Bronchial epithelial cell (primary cell): Measurements from ENCODE around the gene LCOR. TPM values are rescaled to one million over a fixed set of nuclear protein-coding genes. Genes with fewer than 3 reads are reported as not detected.

Experiments
- DNase-seq: peaks from one replicate; pipeline ENCODE4 v3.0.0-alpha.2; 2010; ENCODE audit warnings: low read depth
- FAIRE-seq: peaks from 2 replicates; lab custom pipeline; 2011; peaks lifted over from hg19 to GRCh38; lab: Jason Lieb, UNC
- H3K27me3 ChIP-seq: 2 replicates; pipeline ENCODE4 v1.5.1; 2011; ENCODE audit warnings: low read length; ENCODE audit not compliant: control insufficient read depth, insufficient read depth
- H3K36me3 ChIP-seq: 2 replicates; pipeline ENCODE4 v1.5.1; 2011; ENCODE audit warnings: low read length; ENCODE audit not compliant: control insufficient read depth, insufficient read depth
- H3K4me3 ChIP-seq: 2 replicates; pipeline ENCODE4 v1.5.1; 2011; ENCODE audit warnings: mild to moderate bottlenecking, low read depth, low read length, control low read depth
- total RNA-seq: library from RNA; depleted of rRNA; stranded (reverse); fragments of >200 nt; gene quantifications from 2 replicates; pipeline ENCODE4 v1.2.1, GENCODE V29; 2014
- TF ChIP-seq, protein P1 (sequence below): IDR thresholded peaks from 2 replicates; pipeline ENCODE4 v1.5.1; 2011; ENCODE audit warnings: mild to moderate bottlenecking, moderate library complexity, low read length, control low read depth, inconsistent platforms; ENCODE audit not compliant: insufficient read depth, severe bottlenecking

The LCOR gene
- total RNA-seq, 1 donor from 2014 or later: 29.5 TPM

DNA sequence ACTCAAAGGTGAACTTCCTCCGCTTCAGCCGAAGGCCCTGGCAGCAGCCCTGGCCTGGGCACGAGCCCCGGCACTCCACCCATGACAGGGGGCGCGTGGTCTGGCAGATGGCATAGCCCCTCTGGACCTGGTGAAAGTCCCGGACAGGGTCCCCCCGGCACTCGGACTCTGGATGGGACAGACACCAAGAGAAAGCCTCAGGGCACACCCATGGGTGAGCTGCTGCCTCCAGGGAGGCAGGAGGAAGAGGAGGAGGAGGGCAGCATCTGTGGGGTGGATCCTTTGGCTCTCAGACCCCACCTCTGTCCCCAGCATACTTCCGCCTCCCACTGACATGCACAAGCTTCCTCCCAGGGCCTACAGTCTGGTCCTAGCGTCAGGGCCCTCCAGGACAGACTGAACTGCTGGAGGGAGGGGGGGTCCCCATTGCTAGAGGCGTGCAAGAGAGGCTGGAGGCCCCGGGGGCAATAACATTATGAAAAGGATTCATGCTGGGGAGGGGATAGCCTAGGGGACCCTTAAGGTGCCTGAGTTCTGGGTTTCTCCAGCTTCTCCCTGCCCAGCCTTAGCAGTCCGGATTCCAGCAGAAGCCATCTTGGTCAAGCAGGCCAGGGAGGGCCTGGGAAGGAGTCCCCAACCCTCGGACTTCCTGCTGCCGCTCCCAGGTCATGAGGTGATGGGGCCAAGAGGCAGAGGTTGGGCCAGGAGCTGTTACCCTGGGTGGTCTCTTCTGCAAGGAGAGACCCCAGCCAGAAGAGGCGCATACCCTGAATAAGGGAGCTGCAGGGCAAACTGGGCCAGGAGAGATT lies 169.3 kb downstream of the LCOR start:
- DNase-seq (no peak), FAIRE-seq (no peak)
- TF ChIP-seq, protein P1, sequence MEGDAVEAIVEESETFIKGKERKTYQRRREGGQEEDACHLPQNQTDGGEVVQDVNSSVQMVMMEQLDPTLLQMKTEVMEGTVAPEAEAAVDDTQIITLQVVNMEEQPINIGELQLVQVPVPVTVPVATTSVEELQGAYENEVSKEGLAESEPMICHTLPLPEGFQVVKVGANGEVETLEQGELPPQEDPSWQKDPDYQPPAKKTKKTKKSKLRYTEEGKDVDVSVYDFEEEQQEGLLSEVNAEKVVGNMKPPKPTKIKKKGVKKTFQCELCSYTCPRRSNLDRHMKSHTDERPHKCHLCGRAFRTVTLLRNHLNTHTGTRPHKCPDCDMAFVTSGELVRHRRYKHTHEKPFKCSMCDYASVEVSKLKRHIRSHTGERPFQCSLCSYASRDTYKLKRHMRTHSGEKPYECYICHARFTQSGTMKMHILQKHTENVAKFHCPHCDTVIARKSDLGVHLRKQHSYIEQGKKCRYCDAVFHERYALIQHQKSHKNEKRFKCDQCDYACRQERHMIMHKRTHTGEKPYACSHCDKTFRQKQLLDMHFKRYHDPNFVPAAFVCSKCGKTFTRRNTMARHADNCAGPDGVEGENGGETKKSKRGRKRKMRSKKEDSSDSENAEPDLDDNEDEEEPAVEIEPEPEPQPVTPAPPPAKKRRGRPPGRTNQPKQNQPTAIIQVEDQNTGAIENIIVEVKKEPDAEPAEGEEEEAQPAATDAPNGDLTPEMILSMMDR: no peak
- no peak overlapping the region for H3K4me3 ChIP-seq
- H3K36me3 ChIP-seq: no peaks in the 10 kb centered on the region
- H3K27me3 ChIP-seq: no peaks in the 10 kb centered on the region

DNA sequence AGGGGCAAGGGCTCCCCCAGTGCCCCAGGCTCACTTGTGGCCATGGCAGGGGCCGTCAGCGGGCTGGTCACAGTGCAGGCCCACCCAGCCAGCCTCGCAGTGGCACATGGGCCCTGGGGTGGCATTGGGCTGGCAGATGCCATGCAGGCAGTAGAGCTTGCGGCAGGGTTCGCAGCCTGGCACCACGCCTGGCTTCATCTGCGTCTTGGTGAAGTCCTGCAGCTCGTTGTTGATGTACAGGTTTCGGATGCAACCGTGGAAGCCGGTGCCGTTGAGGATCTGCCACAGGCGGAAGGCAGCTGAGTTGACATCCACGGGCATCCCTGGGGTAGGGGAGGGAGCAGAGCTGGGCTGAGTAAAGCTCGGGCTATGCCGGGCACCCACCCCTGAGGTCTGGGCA lies 170.6 kb downstream of the LCOR start:
- FAIRE-seq (no peak), DNase-seq (no peak)
- TF ChIP-seq, protein P1: no peak

DNA sequence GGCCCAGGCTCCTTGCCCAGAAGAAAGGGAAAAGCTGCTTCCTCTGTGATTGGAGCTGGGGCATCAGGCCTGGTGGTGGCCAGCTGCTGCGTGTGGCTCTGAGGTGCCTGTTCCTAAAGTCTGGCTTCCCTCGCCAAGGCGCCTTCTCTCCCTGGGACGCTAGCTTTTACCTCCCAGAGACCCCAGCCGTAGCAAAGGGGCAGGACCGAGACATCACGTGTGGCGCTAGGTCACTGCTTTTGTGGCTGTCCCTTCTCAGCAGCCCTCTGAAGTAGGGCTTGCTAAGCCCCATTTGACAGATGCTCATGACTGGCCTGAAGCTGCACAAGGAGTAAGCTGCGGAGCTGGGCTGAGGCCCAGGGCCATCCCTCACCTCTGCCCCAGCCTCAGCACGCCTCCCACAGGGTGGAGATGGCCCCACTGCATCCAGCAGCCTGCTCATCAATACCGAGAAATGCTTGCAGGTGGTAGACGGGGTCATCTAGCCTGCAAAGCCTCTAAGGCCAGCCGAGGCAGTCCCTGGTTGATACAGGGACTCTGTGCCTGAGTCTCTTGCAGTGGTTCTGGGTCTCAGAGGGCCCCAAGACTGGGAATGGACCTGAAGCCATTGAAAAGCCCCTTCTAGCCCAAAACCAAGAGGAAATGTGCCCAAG lies 171.2 kb downstream of the LCOR start:
- TF ChIP-seq, protein P1: no peak

More for the DNA sequence above, 170.6 kb downstream of the LCOR start:
- no peaks in the 10 kb centered on the region for H3K36me3 ChIP-seq
- no peaks in the 10 kb centered on the region for H3K27me3 ChIP-seq
- no peak overlapping the region for H3K4me3 ChIP-seq

DNA sequence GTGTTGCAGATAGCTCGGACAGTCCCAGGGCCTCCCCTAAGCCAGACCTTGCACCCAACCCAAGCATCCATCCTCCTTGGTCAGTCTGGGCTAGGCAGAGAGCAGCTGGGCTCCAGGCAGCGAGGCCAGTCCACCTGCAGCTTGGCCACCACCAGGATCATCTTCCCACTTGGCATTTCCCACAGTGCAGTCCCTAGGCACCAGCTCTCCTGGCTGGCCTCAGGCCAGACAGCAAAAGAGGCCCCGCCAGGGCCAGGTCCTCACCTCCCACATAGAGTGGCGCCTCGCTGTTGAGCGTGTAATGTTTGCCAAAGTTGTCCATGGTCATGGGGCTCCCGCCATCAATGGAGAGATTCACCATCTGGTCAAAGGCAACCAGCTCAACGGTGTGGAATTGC lies 171.7 kb downstream of the LCOR start:
- DNase-seq (no peak), FAIRE-seq (no peak)
- Histone ChIP-seq H3K4me3 (no peak overlapping the region), H3K27me3 (no peaks in the 10 kb centered on the region), H3K36me3 (no peaks in the 10 kb centered on the region)
- TF ChIP-seq, protein P1: no peak

More for the DNA sequence above, 171.2 kb downstream of the LCOR start:
- H3K4me3 ChIP-seq: no peak overlapping the region
- no peak for FAIRE-seq
- DNase-seq: no peak
- no peaks in the 10 kb centered on the region for H3K36me3 ChIP-seq
- no peaks in the 10 kb centered on the region for H3K27me3 ChIP-seq

DNA sequence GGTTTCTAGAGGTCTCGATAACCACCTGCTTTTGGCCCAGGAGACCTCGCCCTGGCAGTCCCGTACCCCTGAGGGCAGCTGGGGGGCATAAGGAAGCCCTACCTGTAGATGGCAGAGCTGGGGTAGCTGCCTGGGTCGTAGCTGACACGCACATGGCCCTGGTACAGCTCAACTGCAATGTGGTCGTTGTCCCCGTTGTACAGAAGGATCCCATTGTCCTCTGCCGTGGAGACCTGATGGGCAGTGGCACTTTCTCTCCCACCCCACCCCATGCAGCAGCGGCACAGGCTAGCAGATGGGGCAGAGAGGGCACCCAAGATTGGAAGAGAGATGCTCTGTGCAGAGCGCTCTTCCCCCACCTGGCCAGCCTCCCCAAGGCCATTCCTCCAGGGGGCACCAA lies 172.5 kb downstream of the LCOR start:
- no peaks in the 10 kb centered on the region for H3K27me3 ChIP-seq
- H3K36me3 ChIP-seq: no peaks in the 10 kb centered on the region
- no peak overlapping the region for H3K4me3 ChIP-seq
- no peak for FAIRE-seq
- no peak for DNase-seq
- TF ChIP-seq, protein P1: no peak
